HuH-7 (cell line): ENCODE results near the gene PGD.
A peak's percentile ranks its signal among the peaks of the same experiment; 100 is the strongest.
"Not testable (repeated sequence)": the region's sequence is repeated elsewhere in the genome, so short reads cannot be mapped to it uniquely, and the experiment has no call there.

Source experiments
- DNase-seq: peaks from one replicate; pipeline ENCODE4 v3.0.0; 2011; ENCODE audit warnings: low spot score

PGD gene

DNA sequence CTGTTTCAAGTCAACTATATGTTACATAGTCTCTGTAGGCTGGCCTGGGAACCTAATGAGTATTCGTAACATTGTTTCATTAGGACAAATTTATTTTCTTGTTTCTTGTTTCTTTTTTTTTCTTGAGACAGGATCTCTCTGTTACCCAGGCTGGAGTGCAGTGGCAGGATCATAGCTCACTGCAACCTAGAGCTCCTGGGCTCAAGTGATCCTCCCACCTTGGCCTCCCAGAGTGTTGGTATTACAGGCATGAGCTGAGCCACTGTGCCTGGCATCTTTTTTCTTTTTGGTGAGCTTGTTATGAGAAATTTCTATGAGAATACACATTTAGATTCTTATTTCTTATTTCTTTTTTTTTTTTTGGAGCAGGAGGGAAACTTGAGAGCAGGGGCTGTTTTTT lies 38.2 kb downstream of the PGD start:
- DNase-seq, result no peak

DNA sequence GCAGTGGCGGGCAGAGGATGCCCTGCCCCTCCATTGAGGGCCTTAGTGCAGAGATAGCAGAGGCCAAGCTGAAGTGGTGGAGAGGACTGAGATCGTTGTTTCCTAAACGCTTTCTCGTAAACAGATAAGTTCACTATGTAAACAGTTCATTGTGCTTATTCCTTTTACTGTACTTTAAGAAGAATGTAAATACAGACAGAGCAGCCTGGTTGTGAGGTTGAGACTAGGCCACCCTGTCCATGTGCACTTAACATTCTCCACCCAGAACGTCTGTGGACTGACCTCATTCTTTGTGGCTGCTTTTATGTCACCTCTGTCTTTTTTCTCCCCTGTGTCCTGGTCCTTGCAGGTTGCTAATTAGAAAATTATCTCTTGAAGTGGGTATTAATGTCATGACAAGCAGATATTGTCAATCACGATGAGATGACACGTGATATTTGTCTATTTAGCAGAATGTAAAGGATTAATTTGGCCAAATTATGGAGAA lies 39.9 kb downstream of the PGD start:
- no peak for DNase-seq

DNA sequence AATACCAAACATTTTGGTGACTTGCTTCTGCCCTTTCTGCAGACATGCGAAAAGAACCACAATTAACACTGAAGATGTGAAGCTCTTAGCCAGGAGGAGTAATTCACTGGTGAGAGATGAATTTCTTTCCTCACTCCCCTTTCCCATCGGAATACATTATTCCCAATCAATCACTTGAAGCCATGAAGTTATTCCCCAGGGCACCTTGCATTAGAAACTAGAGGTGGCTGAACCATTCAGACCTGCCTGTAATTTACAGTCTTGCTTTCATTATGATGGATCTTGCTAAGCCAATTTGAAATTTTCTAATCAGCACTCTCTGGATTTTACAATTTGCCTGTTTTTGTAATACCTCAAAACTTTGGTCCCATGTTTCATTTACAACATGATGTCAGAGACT lies 41.4 kb downstream of the PGD start:
- no peak for DNase-seq

DNA sequence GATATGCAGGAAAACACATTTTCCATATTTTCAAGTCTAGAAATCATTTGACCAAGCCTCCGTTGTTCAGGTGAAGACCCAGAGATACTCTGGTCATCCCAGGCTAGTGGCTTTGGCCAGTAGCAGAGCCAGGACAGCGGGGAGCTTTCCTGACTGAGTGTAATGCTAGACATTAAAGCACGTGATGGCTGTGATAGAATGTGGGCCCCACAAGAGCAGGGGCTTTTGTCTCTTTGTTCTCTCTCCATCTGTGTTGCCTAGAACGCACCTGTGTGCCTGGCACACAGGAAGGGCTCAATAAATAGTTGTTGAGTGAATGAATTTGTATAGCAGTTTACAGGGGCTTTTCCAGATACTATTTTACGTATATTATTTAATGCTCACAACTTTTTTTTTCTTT lies 41.9 kb downstream of the PGD start:
- no peak for DNase-seq

DNA sequence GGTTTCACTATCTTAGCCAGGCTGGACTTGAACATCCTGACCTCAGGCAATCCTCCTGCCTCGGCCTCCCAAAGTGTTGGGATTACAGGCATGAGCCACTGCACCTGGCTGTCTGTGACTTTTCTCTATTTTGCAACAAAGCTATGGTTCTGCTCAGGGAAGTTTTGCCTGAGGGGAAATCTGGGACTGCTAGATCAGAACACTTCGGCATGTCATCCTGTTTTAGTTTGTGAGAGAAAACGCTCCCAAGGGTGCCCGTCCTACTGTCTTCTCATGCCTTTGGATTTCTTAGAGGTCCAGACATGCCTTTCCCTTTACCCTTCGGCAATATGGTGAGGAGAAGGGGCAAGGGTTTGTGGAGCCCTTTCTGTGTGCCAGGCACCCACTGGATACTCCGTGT lies 45.4 kb downstream of the PGD start:
- no peak for DNase-seq

DNA sequence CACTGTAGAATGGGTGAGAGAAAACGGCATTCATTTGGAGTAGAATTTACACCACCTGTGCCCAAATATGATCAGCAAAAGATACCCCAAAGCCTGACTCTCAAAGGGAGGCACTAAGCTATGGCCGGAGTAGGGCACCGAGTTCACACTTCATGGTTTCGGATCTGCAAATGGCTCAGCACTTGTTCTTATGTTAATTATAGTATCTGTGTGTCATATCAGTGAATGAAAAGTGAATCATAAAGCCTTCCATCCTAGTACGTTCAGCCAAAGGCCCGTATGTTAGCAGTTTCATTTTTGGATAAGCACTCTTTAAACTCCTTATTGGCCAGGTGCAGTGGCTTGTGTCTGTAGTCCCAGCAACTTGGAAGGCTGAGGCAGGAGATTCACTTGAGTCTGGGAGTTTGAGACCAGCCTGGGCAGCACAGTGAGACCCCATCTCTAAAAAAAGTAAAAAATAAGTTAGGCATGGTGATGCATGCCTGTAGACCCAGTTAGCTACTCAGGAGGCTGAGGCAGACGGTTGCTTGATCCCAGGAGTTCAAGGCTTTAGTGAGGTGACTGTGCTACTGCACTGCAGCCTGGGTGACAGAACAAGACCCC lies 46.0 kb downstream of the PGD start:
- no peak for DNase-seq

DNA sequence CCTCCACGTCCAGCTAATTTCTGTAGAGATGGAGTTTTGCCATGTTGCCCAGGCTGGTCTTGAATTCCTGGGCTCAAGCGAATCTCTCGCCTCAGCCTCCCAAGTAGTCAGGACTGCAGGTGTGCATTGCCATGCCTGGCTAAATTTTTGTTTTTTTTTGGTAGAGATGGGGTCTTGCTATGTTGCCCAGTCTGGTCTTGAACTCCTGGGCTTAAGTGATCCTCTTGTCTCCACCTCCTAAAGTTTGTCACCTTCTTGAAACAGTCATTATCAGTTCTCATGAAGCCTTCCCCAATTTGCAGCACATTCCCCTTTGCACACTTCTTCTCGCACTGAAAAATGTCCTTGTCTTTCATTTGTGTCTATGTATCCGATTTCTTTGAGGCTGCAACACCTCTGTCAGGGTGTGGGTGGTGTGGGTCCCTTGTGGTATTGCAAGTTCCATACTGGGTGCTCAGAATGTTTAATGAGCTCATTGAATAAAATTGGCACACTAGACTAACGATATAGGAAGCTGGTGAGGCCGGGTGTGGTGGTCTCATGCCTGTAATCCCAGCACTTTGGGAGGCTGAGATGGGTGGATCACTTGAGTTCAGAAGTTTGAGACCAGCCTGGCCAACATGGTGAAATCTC lies 48.0 kb downstream of the PGD start:
- no peak for DNase-seq

DNA sequence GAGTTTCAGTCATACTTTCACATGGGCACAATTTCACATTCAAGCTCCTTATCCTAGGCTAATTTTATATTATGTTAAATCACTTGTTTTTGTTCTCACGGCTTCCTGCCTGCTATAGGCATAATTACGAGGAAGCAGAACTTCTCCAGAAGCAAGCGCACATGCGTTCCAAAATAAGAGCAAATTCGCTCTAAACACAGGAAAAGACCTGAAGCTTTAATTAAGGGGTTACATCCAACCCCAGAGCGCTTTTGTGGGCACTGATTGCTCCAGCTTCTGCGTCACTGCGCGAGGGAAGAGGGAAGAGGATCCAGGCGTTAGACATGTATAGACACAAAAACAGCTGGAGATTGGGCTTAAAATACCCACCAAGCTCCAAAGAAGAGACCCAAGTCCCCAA lies 50.9 kb downstream of the PGD start, which contains the start of gene CORT:
Gene CORT, plus strand, starts transcription at position 281 of the 400 bp plus-strand sequence. CDS start 193 bp downstream, outside the sequence.
- DNase-seq, result no peak

DNA sequence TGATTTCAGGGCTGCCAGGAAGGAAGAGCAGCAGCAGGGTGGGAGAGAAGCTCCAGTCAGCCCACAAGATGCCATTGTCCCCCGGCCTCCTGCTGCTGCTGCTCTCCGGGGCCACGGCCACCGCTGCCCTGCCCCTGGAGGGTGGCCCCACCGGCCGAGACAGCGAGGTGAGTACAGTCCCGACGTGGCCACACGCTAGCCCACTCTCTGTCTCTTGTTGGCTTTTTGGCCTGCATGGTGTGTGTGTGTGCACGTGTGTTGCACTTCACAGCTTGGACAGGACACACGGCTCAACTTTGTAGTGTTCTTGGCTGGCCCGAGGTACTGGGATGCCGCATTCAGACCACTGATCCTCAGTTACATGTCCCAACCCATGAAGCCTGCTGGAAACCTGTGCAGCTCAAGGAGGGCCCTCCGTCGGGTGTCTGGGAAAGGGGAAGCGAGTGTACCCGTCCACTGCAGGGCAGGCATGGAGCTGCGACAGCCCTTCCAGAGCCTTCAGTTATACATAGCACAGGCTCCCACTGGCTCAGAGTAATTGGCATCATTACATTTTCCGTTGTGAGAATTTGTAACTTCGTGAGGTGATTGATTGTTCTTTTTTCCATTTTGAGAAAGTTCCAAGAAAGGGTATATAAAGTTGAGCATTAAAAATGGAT lies 51.4 kb downstream of the PGD start:
- DNase-seq, result no peak

DNA sequence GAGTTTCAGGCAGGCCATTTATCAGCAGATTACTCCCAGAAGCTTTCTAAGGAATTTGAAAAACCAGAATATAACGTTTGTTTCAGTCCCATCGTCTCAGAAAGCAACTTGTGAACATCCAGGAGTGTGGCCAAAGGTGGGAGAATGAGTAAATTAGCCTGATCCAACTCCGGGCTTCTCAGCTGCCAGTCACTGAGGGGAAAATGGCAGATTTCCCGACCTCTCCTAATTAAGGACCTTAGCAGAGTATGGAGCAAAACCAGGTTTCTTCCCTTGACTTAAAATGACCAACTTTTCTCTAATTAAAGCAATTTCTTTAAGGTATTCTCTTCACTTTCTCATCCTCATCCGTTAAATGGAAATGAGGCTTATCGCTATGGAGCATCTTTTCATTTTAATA lies 52.0 kb downstream of the PGD start:
- DNase-seq, result no peak

DNA sequence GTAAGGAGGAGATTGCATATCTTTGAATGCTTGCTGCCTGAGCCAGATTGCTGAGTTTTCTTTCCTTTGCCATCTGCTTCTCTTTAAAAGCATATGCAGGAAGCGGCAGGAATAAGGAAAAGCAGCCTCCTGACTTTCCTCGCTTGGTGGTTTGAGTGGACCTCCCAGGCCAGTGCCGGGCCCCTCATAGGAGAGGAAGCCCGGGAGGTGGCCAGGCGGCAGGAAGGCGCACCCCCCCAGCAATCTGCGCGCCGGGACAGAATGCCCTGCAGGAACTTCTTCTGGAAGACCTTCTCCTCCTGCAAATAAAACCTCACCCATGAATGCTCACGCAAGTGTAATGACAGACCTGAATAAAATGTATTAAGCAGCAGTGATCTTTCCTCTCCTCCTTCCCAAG lies 52.4 kb downstream of the PGD start:
- DNase-seq, result no peak

DNA sequence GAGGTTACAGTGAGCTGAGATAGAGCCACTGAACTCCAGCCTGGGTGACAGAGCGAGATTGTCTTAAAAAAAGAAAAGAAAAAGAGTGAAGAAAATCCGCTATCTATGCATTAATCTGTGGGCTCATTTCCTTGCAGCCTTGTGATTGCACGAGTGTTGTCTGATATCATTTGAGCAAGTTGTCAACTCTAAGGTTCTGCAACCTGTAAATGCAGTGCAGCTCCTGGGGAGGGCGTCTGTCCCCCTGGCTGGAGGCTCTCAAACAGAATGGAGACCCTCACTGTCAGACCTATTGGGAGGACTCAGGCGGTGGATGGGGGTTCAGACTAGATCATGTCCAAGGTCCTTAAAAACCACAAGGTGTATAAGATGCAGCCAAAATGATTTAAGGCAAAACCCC lies 57.2 kb downstream of the PGD start:
- no peak for DNase-seq

DNA sequence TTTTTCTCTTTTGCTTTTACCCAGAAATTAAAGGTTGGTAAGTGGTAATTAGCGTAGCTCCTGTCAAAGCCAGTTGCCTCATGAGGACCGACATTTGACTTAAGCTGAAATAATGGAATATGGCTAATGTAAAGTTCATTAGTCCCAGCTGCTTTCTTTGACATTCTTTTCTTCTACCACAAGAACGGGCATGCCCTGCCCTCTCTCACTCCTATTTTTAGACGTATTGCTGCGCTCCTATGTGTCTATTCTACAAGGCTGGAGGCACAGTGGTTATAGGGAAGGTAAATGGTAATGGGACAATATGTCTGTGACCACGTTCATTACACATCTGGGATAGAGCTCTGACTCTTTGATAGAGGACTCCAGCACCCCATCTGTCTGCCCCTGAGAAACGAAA lies 57.8 kb downstream of the PGD start:
- DNase-seq, result no peak

DNA sequence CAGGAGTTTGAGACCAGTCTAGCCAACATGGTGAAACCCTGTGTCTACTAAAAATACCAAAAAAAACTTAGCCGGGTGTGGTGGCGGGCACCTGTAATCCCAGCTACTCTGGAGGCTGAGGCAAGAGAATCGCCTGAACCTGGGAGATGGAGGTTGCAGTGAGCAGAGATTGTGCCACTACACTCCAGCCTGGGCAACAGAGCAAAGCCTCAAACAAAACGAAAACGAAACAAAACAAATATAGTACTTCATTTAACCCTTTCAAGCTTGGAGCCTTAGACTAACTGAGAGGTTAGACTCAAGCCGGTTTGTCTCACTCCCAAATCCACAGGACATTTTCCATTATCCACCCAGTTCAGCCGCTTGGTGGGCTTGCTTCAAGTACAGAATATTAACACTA lies 58.6 kb downstream of the PGD start:
- not testable (repeated sequence) for DNase-seq

DNA sequence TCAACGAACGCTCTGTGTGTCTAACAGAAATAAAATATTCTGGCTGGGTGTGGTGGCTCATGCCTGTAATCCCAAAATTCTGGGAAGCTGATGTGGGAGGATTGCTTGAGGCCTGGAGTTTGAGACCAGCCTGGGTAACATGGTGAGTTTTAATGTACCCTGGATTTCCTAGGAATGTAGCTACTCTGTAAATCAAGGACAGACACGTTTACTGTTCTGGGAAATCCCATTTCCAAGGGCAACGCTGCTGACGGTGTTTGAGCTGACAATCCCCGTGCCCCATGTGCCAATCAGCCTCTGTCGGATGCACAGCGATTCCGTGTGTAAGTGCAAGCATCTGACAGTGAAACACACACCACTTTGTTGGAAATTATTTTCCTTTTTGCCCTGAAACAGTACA lies 59.0 kb downstream of the PGD start:
- no peak for DNase-seq

DNA sequence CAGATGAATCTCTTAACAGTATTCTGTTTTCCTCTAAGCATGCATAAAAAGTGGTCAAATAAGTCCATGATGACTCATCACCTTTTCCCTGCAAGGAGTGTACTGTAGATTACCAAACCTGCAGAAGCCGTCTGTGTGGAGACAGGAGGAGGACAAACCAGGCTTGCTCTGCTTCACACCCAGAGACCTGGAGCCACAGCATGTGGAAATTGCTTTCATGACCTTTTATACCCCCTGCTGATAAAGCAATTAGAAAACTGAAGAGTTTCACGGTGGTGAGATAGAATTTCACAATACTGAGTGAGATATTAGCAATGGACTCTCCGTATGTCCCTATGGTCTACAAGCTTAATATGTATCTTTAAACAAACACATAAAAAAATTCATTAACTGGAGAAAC lies 60.3 kb downstream of the PGD start:
- peak; percentile 37 for DNase-seq

DNA sequence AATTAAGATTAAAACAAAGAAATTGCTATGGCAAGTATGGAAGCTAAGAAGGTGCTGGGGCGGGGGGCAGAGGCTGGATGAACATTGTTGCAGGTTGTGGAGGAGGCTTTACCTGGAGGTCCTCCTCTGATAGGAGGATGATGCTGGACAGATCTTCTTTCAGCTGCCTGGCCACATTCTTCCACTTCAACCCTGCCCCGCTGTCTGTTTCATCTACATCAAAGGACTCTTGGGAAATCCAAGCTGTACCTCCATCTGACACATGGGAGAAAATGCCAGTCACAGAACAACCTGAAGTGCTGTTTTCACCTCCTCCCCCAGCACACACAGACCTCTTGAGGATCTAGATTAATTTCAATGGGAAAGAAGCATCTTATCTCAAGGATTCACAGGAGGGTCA lies 68.2 kb downstream of the PGD start:
- no peak for DNase-seq

DNA sequence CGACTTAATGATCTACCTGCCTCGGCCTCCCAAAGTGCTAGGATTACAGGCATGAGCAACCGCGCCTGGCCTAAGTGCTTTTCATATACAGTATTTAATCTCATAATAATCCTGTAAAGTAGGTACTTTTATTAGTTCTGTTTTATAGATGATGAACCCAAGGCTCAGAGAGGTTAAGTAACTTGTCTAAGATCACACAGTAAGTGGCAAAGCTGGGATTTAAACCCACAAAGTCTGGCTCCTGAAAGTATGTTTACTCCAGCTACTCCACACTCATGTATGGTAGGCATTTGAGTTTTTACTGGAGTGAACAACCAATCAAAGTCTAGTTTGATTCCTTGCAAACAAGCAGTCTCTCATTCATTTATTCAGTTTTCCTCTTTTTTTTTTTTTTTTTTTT lies 71.2 kb downstream of the PGD start:
- DNase-seq, result no peak
